Tibial nerve (tissue), 4 donors: Measurements from ENCODE around the gene KIF15. TPM values are rescaled to one million over a fixed set of nuclear protein-coding genes. Genes with fewer than 3 reads are reported as not detected.

Experiments used
- DNase-seq, 2 donors: peaks; one replicate each; pipeline ENCODE4 v3.0.0-alpha.2; 2019; ENCODE audit warnings: low spot score in 2 of 2
- H3K27ac ChIP-seq, 4 donors: fragments of 200-600 bp; sonication (generic) in 3 of 4; one replicate each; pipeline ENCODE4 v1.5.1; 2017 to 2019; ENCODE audit warnings: mild to moderate bottlenecking in 1 of 4
- H3K27me3 ChIP-seq, 2 donors: fragments of 200-600 bp; sonication (generic) in 1 of 2; one replicate each; pipeline versions ENCODE4 v1.5.1 to v1.6.0; 2017 to 2019
- H3K36me3 ChIP-seq, 3 donors: fragments of 200-600 bp; sonication (generic); one replicate each; pipeline ENCODE4 v1.5.1; 2018 to 2019
- H3K4me1 ChIP-seq, 4 donors: fragments of 200-600 bp; sonication (generic) in 3 of 4; one replicate each; pipeline ENCODE4 v1.5.1; 2017 to 2019
- H3K4me3 ChIP-seq, 4 donors: fragments of 200-600 bp; sonication (generic) in 3 of 4; one replicate each; pipeline ENCODE4 v1.5.1; 2017 to 2019; ENCODE audit warnings: mild to moderate bottlenecking in 1 of 4, moderate library complexity in 1 of 4
- H3K9me3 ChIP-seq, 4 donors: fragments of 200-600 bp; sonication (generic) in 3 of 4; one replicate each; pipeline ENCODE4 v1.5.1; 2017 to 2019
- EP300 ChIP-seq, 2 donors: sonication (generic); formaldehyde crosslinking; IDR thresholded peaks; one replicate each; pipeline ENCODE4 v1.6.1; 2017; ENCODE audit warnings: antibody characterized with exemption in 2 of 2, mild to moderate bottlenecking in 1 of 2
- POLR2A ChIP-seq, 2 donors: fragments of 450-650 bp; IDR thresholded peaks; one replicate each; pipeline ENCODE4 v1.6.1; 2017; ENCODE audit warnings: antibody characterized with exemption in 2 of 2, mild to moderate bottlenecking in 2 of 2, moderate library complexity in 2 of 2
- WGBS, 2 donors: methylation state at CpG; one replicate each; pipeline ENCODE4 v1.1.5; 2018; 5-methylcytosine and 5-hydroxymethylcytosine counted together
- total RNA-seq, 4 donors: library from RNA; depleted of rRNA; stranded (reverse); fragments of >200 nt; gene quantifications; one replicate each; pipeline ENCODE4 v1.1.0, GENCODE V29; 2016
- TF ChIP-seq, protein P1 (sequence below), 5 experiments: fragments of 200-600 bp in 3 of 5; fragments of 450-650 bp in 2 of 5; sonication (generic) in 3 of 5; IDR thresholded peaks; one replicate each; pipeline ENCODE4 v1.5.1; 2016 to 2019; ENCODE audit warnings: antibody characterized with exemption in 5 of 5, mild to moderate bottlenecking in 3 of 5, moderate library complexity in 2 of 5

Gene KIF15
- total RNA-seq, 4 donors from 2014 or later: 0.60 to 0.87 (median 0.71) TPM

DNA sequence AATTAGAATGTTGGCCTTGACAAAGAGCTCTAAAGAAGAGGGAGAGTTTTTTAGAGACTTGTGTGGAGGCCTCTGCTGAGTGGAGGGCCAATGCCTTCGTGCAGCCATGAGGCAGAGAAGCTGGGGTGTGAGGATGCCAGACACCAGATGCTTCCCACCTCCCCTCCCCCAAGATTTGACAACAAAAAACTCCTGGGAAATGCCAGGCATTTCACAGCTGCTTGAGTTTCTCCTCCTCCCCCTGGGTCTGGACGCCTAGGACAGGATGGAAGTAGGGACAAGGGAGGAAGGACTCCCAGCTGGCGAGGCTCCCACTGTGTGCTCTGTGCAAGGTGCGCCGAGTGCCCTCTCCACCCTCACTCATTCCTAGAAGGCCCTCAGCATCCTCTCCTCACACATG is 132.9 kb downstream of the KIF15 start:
- Histone ChIP-seq H3K36me3 (no peaks in the 10 kb centered on the region), H3K4me1 (no peaks in the 10 kb centered on the region), H3K27ac (no peak overlapping the region), H3K9me3 (no peaks in the 10 kb centered on the region), H3K27me3 (no peaks in the 10 kb centered on the region), H3K4me3 (no peak overlapping the region)
- DNase-seq: no peak
- no peak for TF ChIP-seq EP300 (IDR thresholded peaks at IDR 0.05)
- TF ChIP-seq POLR2A (IDR thresholded peaks at IDR 0.05): no peak
- TF ChIP-seq, protein P1, sequence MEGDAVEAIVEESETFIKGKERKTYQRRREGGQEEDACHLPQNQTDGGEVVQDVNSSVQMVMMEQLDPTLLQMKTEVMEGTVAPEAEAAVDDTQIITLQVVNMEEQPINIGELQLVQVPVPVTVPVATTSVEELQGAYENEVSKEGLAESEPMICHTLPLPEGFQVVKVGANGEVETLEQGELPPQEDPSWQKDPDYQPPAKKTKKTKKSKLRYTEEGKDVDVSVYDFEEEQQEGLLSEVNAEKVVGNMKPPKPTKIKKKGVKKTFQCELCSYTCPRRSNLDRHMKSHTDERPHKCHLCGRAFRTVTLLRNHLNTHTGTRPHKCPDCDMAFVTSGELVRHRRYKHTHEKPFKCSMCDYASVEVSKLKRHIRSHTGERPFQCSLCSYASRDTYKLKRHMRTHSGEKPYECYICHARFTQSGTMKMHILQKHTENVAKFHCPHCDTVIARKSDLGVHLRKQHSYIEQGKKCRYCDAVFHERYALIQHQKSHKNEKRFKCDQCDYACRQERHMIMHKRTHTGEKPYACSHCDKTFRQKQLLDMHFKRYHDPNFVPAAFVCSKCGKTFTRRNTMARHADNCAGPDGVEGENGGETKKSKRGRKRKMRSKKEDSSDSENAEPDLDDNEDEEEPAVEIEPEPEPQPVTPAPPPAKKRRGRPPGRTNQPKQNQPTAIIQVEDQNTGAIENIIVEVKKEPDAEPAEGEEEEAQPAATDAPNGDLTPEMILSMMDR (IDR thresholded peaks at IDR 0.05): no peak
- 47 to 51% methylated on average over 5 of the region's 5 CpGs for WGBS, 2 donors

DNA sequence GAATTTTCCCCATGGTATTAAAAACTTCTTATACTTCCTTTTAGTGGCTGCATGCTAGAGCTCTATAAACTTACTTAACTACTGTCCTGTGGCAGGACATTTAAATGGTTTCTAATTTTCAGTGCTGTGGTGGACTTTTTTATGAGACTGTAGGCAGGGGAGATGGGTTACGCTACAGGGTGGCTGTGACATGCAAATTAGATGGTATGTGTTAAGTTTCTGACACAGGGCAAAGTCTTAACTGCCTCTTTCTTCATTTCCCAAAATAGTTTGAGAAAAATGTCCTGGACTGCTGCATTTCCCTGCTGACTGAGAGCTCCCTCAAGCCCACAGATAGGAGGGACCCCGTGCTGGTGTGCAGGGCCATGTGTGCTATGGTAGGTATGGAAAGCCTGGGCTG is 134.8 kb downstream of the KIF15 start:
- Histone ChIP-seq H3K27ac (no peak overlapping the region), H3K4me1 (no peaks in the 10 kb centered on the region), H3K36me3 (no peaks in the 10 kb centered on the region), H3K9me3 (no peaks in the 10 kb centered on the region), H3K27me3 (no peaks in the 10 kb centered on the region), H3K4me3 (no peak overlapping the region)
- DNase-seq: no peak
- TF ChIP-seq, protein P1 (IDR thresholded peaks at IDR 0.05): no peak
- TF ChIP-seq EP300 (IDR thresholded peaks at IDR 0.05) (no peak), POLR2A (IDR thresholded peaks at IDR 0.05) (no peak)
- 77 to 81% methylated on average over 2 of the region's 2 CpGs for WGBS, 2 donors

DNA sequence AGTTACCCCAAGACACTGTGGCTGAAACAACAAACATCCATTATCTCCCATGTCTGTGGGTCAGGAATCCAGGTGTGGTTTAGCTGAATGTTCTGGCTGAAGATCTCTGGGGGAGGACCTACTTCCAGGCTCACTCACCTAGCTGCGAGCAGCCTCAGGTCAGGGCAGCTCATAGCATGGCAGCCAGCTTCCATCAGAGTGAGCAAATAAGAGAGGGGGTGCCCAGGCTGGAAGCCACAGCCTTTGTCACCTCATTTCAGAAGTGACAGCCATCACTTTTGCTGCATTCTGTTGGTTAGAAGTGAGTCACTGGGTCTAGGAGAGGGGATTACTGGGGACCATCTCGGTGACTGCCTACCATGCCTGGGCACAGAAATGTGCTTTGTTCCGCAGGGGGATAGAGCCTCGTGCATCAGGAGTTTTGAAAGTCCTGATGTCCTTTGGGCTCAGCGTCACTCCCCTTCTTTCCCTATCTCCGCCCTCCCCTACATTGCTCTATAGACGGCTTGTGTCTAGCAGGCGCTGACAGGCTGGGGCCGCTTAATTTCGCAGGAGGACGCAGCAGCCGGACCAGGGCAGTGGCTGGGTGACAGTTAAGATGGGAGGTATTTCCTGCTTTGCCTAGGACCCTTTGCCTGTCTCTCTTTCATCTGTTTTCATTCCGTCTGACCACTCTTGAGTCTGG is 138.2 kb downstream of the KIF15 start:
- Histone ChIP-seq H3K4me3 (no peak overlapping the region), H3K9me3 (no peaks in the 10 kb centered on the region), H3K27me3 (no peaks in the 10 kb centered on the region), H3K4me1 (no peaks in the 10 kb centered on the region), H3K27ac (no peak overlapping the region), H3K36me3 (no peaks in the 10 kb centered on the region)
- TF ChIP-seq EP300 (IDR thresholded peaks at IDR 0.05): no peak
- TF ChIP-seq, protein P1 (IDR thresholded peaks at IDR 0.05): no peak
- TF ChIP-seq POLR2A (IDR thresholded peaks at IDR 0.05): no peak
- no peak for DNase-seq
- 39 to 43% methylated on average over 12 to 13 of the region's 13 CpGs for WGBS, 2 donors

DNA sequence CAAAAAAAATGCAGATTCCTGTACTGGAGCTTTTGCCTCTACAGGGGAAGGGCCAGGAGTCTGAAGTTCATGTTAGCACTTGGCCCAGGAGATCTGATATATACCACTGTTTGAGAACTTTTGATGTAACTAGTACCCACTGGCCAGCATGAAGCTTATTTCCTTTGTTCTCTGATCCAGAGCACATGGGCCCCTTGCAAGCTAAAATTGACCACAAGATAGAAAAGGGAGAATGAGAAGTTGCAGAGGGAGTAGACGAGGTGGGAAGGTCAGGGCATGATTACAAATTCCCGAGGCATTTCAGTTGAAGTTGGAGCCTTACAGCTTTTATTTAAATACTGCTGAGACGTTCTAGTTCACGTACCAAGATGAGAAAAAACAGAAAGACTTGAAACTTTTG is 141.0 kb downstream of the KIF15 start:
- no peaks in the 10 kb centered on the region for H3K27me3 ChIP-seq
- TF ChIP-seq EP300 (IDR thresholded peaks at IDR 0.05) (no peak), POLR2A (IDR thresholded peaks at IDR 0.05) (no peak)
- TF ChIP-seq, protein P1 (IDR thresholded peaks at IDR 0.05): no peak
- H3K9me3 ChIP-seq: no peaks in the 10 kb centered on the region
- no peak overlapping the region for H3K4me3 ChIP-seq
- WGBS, 2 donors: 32 to 39% methylated on average over 4 of the region's 4 CpGs
- H3K36me3 ChIP-seq: no peaks in the 10 kb centered on the region
- no peaks in the 10 kb centered on the region for H3K4me1 ChIP-seq
- no peak overlapping the region for H3K27ac ChIP-seq
- no peak for DNase-seq

Other genes starting within 250 kb of the KIF15 start
- 10 to 100 TPM in 3 of 4 donors, 1 to 10 TPM in 1; 6.5 to 11.1 (median 10.3) TPM for gene ZKSCAN7, start 206.6 kb upstream of the KIF15 start, total RNA-seq
- 1 to 10 TPM; 2.2 to 4.8 (median 3.5) TPM for gene ZNF660, start 176.8 kb upstream of the KIF15 start, total RNA-seq
- 10 to 100 TPM; 20.1 to 27.5 (median 21.6) TPM for gene ZNF197, start 136.8 kb upstream of the KIF15 start, total RNA-seq
- 10 to 100 TPM; 11.9 to 25.1 (median 16.5) TPM for gene ZNF35, start 113.1 kb upstream of the KIF15 start, total RNA-seq
- gene ZNF502, start 49.1 kb upstream of the KIF15 start, total RNA-seq: 1 to 10 TPM; 3.7 to 8.1 (median 6.1) TPM
- 1 to 10 TPM; 4.2 to 8.3 (median 6.5) TPM for gene ZNF501, start 32.2 kb upstream of the KIF15 start, total RNA-seq
- 10 to 100 TPM; 20.7 to 27.4 (median 25.9) TPM for gene KIAA1143, start 175 bp upstream of the KIF15 start, total RNA-seq
- 10 to 100 TPM; 20.7 to 40.4 (median 32.6) TPM for gene TMEM42, start 100.1 kb downstream of the KIF15 start, total RNA-seq
- not detected for gene TGM4, start 112.8 kb downstream of the KIF15 start, total RNA-seq
- gene ZDHHC3, start 214.4 kb downstream of the KIF15 start, total RNA-seq: 100 to 1,000 TPM in 3 of 4 donors, 10 to 100 TPM in 1; 98.4 to 139 (median 117) TPM
- gene EXOSC7, start 214.4 kb downstream of the KIF15 start, total RNA-seq: 10 to 100 TPM; 48.3 to 67.7 (median 64.2) TPM